ENCODE measurements around the gene SLC8A2. TPM values are rescaled to one million over a fixed set of nuclear protein-coding genes. Genes with fewer than 3 reads are reported as not detected.
A peak's percentile ranks its signal among the peaks of the same experiment; 100 is the strongest.
"Not testable (repeated sequence)": the region's sequence is repeated elsewhere in the genome, so short reads cannot be mapped to it uniquely, and the experiment has no call there.

Gene SLC8A2
- total and polyA plus RNA-seq, 4 donors: 3.2 to 37.5 (median 23.4) TPM

DNA sequence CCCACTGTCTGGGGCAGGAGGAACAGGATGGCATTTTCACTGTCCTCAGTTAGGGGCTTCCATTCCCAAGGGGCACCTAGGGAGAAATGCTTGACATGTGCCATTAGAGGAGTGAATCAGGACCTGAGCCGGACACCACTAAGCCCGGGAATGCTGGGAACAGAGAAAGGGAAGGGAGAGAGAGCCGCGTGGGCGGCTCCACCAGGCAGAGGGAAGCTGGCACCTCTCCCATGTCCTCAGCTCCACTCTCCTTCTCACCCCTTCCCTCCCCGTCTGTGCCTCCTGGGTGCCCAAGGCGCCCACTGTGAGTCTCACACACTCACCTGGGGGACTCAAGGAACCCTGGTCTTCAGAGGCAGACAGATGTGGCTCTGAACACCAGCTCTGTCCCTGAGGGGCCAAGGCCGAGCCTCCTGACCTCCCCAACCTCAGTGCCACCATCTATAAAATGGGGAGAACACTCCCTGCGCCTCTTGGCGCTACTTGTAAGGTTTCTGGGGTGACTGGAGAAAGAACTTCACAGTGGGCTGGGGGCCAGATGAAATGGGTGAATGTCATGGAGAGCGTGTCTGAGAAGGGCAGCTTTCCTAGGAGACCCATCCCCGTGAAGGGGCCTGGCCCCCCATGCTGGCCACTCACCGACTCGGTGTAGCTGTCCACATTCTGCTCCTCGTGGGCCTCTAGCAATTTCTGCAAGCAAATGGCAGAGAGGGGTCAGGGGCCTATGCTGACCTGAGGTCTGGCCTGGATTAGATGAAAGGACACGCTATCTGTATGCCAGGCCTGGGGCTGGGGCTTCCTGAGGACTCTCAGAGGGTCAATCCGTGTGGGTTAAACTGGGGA, 17.6 kb upstream of the SLC8A2 start:
- no peaks in the 10 kb centered on the region for H3K9me3 ChIP-seq (ENCODE audit: control insufficient read depth, insufficient read depth, low read length)
- H3K27ac ChIP-seq (ENCODE audit: low read depth, low read length): no peak overlapping the region
- H3K36me3 ChIP-seq (ENCODE audit: control insufficient read depth, insufficient read depth, low read length): peaks cover 82% of the 10 kb centered on the region
- no peak for DNase-seq (ENCODE audit: low read depth in 4 of 6, low spot score in 6 of 6)
- H3K27me3 ChIP-seq (ENCODE audit: control insufficient read depth, insufficient read depth, low read length): no peaks in the 10 kb centered on the region
- H3K4me1 ChIP-seq (ENCODE audit: control insufficient read depth, insufficient read depth, low read length): peaks cover 35% of the 10 kb centered on the region
- WGBS (ENCODE audit: insufficient coverage): 84% methylated on average over 10 of the region's 17 CpGs
- no peak overlapping the region for H3K4me3 ChIP-seq (ENCODE audit: low read depth, low read length)

DNA sequence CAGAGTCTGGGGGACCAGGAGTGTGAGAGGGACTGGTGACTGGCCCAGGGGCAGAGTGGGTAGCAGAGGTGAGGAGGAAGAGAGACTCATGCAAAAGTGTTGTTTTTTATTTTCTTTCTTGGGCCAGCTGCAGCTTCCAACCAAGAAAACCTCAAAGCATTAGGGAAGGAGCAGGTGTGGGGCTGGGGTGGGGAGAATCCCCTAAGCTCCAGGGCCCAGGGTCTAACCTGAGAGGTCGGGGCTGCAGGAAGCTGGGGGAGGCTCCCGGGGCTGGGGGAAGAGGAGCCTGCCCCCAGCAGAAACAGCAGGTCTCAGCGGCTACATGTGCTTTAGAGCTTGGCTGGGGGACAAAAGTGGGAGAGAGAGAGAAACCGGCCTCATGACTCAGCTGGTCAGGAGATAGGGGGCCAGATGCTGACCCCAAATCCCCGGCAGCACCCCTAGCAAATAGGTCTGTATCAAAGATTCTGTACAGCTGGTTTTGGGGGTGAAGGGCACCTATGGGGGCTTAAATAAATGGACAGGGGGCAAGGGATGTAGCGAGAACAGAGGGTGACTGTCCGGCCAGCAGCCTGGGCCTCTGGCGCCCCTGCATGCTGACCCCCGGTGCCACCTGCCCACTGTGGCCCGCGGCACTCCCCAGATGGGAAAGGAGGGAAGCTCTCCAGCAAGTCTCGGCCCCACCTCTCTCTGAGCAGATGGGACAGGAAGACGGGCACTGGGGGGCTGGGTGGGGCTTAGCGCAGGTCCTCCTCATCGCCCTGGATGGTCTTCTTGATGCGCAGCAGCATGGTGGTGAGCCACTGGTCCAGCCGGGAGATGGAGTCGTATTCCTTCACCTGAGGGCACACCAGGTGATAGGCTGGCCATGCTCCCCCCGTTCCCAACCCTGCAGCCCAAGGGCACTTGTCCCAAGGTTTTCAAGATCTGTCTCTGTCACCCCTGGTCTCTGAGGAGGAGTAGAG, 16.1 kb upstream of the SLC8A2 start:
- Histone ChIP-seq H3K4me1 (ENCODE audit: control insufficient read depth, insufficient read depth, low read length) (peaks cover 38% of the 10 kb centered on the region), H3K36me3 (ENCODE audit: control insufficient read depth, insufficient read depth, low read length) (peaks cover 67% of the 10 kb centered on the region), H3K27me3 (ENCODE audit: control insufficient read depth, insufficient read depth, low read length) (no peaks in the 10 kb centered on the region), H3K27ac (ENCODE audit: low read depth, low read length) (no peak overlapping the region), H3K4me3 (ENCODE audit: low read depth, low read length) (no peak overlapping the region), H3K9me3 (ENCODE audit: control insufficient read depth, insufficient read depth, low read length) (no peaks in the 10 kb centered on the region)
- 95% methylated on average over 18 of the region's 19 CpGs for WGBS (ENCODE audit: insufficient coverage)
- no peak for DNase-seq (ENCODE audit: low read depth in 4 of 6, low spot score in 6 of 6)

DNA sequence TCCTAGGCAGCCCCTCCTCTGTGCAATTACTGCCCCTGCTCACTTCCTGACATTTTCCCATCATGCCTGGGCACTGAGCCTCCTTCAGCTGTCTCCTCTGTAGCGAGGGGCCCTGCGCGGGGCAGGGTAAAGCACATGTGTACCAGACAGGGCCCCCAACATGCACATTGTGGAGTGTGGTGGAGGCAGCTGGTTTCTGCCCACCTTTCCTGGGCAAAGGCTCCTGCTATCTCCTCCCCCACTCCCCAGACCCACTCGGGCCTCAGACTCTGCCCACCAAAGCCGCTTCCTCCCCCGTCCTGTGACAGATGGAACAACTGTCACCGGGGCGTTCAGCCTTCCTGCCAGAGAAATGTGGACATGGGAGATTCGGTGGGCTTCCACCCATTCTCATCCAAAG, 15.2 kb upstream of the SLC8A2 start:
- Histone ChIP-seq H3K4me1 (ENCODE audit: control insufficient read depth, insufficient read depth, low read length) (peaks cover 29% of the 10 kb centered on the region), H3K27me3 (ENCODE audit: control insufficient read depth, insufficient read depth, low read length) (no peaks in the 10 kb centered on the region), H3K9me3 (ENCODE audit: control insufficient read depth, insufficient read depth, low read length) (no peaks in the 10 kb centered on the region), H3K36me3 (ENCODE audit: control insufficient read depth, insufficient read depth, low read length) (peaks cover 58% of the 10 kb centered on the region), H3K4me3 (ENCODE audit: low read depth, low read length) (no peak overlapping the region), H3K27ac (ENCODE audit: low read depth, low read length) (no peak overlapping the region)
- WGBS (ENCODE audit: insufficient coverage): 42% methylated on average over 4 of the region's 9 CpGs
- DNase-seq (ENCODE audit: low read depth in 4 of 6, low spot score in 6 of 6): no peak

DNA sequence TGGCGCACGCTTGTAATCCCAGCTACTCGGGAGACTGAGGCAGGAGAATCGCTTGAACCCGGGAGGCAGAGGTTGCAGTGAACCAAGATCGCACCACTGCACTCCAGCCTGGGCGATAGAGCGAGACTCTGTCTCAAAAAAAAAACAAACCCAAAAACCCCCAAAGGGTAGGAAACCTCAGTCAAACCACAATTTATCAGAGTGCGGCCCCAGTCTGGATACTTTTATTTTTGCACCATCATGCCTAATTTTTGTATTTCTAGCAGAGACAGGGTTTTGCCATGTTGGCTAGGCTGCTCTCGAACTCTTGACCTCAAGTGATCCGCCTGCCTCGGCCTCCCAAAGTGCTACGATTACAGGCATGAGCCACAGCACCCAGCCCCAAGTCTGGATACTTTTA, 14.5 kb upstream of the SLC8A2 start:
- not testable (repeated sequence) for H3K4me3 ChIP-seq (ENCODE audit: low read depth, low read length); H3K27me3 ChIP-seq (ENCODE audit: control insufficient read depth, insufficient read depth, low read length); DNase-seq (ENCODE audit: low read depth in 4 of 6, low spot score in 6 of 6); H3K27ac ChIP-seq (ENCODE audit: low read depth, low read length); H3K9me3 ChIP-seq (ENCODE audit: control insufficient read depth, insufficient read depth, low read length)
- WGBS (ENCODE audit: insufficient coverage): 95% methylated on average over 8 of the region's 13 CpGs
- Histone ChIP-seq H3K36me3 (ENCODE audit: control insufficient read depth, insufficient read depth, low read length) (peaks cover 51% of the 10 kb centered on the region), H3K4me1 (ENCODE audit: control insufficient read depth, insufficient read depth, low read length) (peaks cover 22% of the 10 kb centered on the region)

DNA sequence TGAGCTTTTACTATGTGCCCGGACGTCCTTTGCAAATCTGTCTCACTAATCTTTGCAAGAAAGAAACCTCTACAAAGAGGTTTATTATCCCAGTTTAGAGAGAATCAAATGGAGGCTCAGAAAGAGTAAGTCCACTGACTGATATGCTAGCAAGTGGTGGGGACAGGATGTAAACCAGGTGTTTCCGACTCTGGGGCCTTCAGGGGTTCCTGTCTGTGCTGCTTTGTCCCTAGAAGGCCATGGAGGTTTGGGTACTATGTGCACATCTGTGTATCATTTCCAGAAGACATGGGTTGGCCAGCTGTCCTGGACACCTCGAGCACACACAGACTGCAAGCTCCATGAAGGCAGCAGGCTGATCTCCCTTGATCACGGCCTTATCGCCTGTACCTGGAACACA, 13.5 kb upstream of the SLC8A2 start:
- H3K4me3 ChIP-seq (ENCODE audit: low read depth, low read length): no peak overlapping the region
- H3K9me3 ChIP-seq (ENCODE audit: control insufficient read depth, insufficient read depth, low read length): no peaks in the 10 kb centered on the region
- 87% methylated on average over 2 of the region's 6 CpGs for WGBS (ENCODE audit: insufficient coverage)
- H3K36me3 ChIP-seq (ENCODE audit: control insufficient read depth, insufficient read depth, low read length): peaks cover 41% of the 10 kb centered on the region
- DNase-seq (ENCODE audit: low read depth in 4 of 6, low spot score in 6 of 6): no peak
- no peak overlapping the region for H3K27ac ChIP-seq (ENCODE audit: low read depth, low read length)
- no peaks in the 10 kb centered on the region for H3K27me3 ChIP-seq (ENCODE audit: control insufficient read depth, insufficient read depth, low read length)
- peaks cover 17% of the 10 kb centered on the region for H3K4me1 ChIP-seq (ENCODE audit: control insufficient read depth, insufficient read depth, low read length)

DNA sequence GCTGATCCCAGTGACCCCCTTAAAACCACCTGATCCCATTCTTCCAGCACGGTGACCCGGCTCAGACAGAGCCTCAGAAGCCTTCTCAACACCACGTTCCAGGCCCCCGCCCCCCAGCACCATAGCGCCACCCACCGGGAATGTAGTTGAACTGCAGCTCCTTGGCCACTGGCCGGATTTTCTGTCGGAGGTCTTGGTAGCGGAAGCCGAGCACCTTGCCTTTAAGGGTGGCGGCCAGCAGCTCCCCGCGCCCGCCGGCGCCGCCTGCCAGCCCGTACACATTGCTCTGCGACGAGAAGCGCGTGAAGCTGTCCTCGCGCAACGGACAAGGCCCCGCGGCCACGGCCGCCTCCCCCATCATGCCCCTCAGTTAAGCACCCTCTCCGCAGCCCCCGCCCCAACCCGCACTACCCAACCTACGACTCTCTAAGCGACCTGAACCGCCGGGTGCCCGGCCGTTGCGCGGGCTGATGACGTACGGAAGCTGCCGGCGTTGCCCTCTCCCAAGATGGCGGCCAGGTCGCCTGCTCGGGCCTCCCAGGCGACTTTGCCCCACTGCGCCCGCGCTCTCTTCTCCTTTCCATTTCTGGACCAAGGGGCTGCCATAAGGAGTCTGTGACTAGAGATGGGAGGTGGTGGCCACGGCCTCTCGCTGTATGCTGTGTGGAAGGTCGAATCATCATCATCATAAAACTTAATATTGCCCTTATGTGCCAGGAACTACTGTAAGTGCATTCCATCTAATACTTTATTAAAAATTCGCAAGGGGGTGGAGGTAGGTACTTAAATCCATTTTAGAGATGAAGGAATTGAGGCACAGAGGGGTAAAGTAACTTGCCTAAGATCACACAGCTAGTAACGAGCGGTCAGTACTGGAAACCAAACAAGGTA, 12.4 kb upstream of the SLC8A2 start, which contains the start of gene KPTN:
TSS of gene KPTN (minus strand) at position 420 of the 891 bp plus-strand sequence. CDS start at position 361, 59 bp downstream.
- H3K9me3 ChIP-seq (ENCODE audit: control insufficient read depth, insufficient read depth, low read length): no peaks in the 10 kb centered on the region
- peaks cover 29% of the 10 kb centered on the region for H3K36me3 ChIP-seq (ENCODE audit: control insufficient read depth, insufficient read depth, low read length)
- under 1% methylated on average over 46 of the region's 57 CpGs for WGBS (ENCODE audit: insufficient coverage)
- peak within 1 kb of the TSS; percentile 86 for H3K27ac ChIP-seq (ENCODE audit: low read depth, low read length)
- no peaks in the 10 kb centered on the region for H3K27me3 ChIP-seq (ENCODE audit: control insufficient read depth, insufficient read depth, low read length)
- DNase-seq (ENCODE audit: low read depth in 4 of 6, low spot score in 6 of 6): peak; percentile 76 to 96 (median 81)
- peaks cover 19% of the 10 kb centered on the region for H3K4me1 ChIP-seq (ENCODE audit: control insufficient read depth, insufficient read depth, low read length)
- peak within 1 kb of the TSS; percentile 75 for H3K4me3 ChIP-seq (ENCODE audit: low read depth, low read length)

DNA sequence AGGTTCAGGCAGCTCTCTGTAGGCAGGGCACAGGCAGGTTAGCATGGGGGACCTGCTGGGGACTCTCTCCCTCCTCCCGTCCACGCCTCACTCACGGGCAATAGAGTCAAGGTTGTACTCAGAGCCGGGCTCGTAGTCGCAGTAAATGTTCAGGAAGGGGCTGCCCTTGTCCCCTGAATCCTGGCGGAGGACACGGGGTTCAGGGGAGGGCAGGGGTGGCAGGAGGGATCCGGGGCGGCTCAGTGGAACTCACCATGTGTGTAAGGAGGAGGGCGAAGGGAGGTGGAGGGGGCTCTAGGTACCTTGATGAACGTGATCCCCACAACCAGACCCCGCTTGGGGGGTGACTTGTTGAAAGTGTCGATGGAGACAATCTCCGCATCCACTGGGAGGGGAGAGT, 11.5 kb upstream of the SLC8A2 start:
- H3K27me3 ChIP-seq (ENCODE audit: control insufficient read depth, insufficient read depth, low read length): no peaks in the 10 kb centered on the region
- H3K4me1 ChIP-seq (ENCODE audit: control insufficient read depth, insufficient read depth, low read length): peaks cover 19% of the 10 kb centered on the region
- H3K4me3 ChIP-seq (ENCODE audit: low read depth, low read length): peak overlapping the region; percentile 75
- H3K9me3 ChIP-seq (ENCODE audit: control insufficient read depth, insufficient read depth, low read length): no peaks in the 10 kb centered on the region
- no peak overlapping the region for H3K27ac ChIP-seq (ENCODE audit: low read depth, low read length)
- DNase-seq (ENCODE audit: low read depth in 4 of 6, low spot score in 6 of 6): no peak
- H3K36me3 ChIP-seq (ENCODE audit: control insufficient read depth, insufficient read depth, low read length): peaks cover 21% of the 10 kb centered on the region
- WGBS (ENCODE audit: insufficient coverage): 95% methylated on average over 7 of the region's 15 CpGs

DNA sequence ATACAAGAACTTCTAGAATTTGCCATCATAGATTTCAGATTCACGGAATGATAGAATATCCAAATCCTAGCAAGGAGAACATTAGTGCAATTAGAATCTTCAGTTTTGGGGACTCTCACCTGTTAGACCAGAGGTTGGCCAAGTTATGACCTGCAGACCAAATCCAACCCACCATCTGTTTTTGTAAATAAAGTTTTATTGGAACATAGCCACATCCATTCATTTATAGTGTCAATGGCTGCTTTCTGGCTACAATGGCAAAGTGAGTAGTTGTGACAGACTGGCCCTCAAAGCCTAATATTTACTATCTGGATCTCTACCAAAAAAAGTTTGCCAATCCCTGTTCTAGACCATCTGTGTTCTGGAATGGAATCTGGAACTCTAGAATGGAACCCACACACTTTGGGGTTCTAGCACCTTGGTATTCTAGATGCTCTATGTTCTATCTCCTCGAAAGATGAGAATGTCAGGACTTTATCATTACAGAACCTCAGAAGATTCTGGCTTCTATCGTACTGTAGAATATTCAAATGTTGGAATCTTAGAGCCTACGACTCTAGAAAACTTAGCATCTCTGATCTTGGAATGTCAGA, 9.9 kb upstream of the SLC8A2 start:
- Histone ChIP-seq H3K27me3 (ENCODE audit: control insufficient read depth, insufficient read depth, low read length) (no peaks in the 10 kb centered on the region), H3K36me3 (ENCODE audit: control insufficient read depth, insufficient read depth, low read length) (peaks cover 11% of the 10 kb centered on the region), H3K9me3 (ENCODE audit: control insufficient read depth, insufficient read depth, low read length) (no peaks in the 10 kb centered on the region), H3K4me3 (ENCODE audit: low read depth, low read length) (no peak overlapping the region), H3K27ac (ENCODE audit: low read depth, low read length) (no peak overlapping the region), H3K4me1 (ENCODE audit: control insufficient read depth, insufficient read depth, low read length) (peaks cover 19% of the 10 kb centered on the region)
- WGBS (ENCODE audit: insufficient coverage): 80% methylated on average over 1 of the region's 4 CpGs
- DNase-seq (ENCODE audit: low read depth in 4 of 6, low spot score in 6 of 6): no peak
